ENCODE measurements around the gene RASIP1.
A peak's percentile ranks its signal among the peaks of the same experiment; 100 is the strongest.
"Not testable (repeated sequence)": the region's sequence is repeated elsewhere in the genome, so short reads cannot be mapped to it uniquely, and the experiment has no call there.

The RASIP1 gene

GRCh38 chr19:48685583-48685982, 54.8 kb downstream of the RASIP1 start:
- H3K4me3 ChIP-seq (ENCODE audit: low read depth, low read length), result no peak overlapping the region
- TF ChIP-seq CTCF (IDR thresholded peaks at IDR 0.05; ENCODE audit: insufficient read depth, low read depth, low read length, missing control alignments), result no peak
- no peak for DNase-seq (ENCODE audit: low read depth)

- no peak overlapping the region for H3K4me3 ChIP-seq (ENCODE audit: low read depth, low read length)
Observed at GRCh38 chr19:48683349-48683748, 57.1 kb downstream of the RASIP1 start.

GRCh38 chr19:48681127-48681470, 59.3 kb downstream of the RASIP1 start:
- DNase-seq (ENCODE audit: low read depth), result peak; percentile 49
- H3K4me3 ChIP-seq (ENCODE audit: low read depth, low read length), result no peak overlapping the region

More at GRCh38 chr19:48683349-48683748, 57.1 kb downstream of the RASIP1 start:
- no peak for TF ChIP-seq CTCF (IDR thresholded peaks at IDR 0.05; ENCODE audit: insufficient read depth, low read depth, low read length, missing control alignments)
- no peak for DNase-seq (ENCODE audit: low read depth)

GRCh38 chr19:48680436-48681126, 59.8 kb downstream of the RASIP1 start:
- no peak for TF ChIP-seq CTCF (IDR thresholded peaks at IDR 0.05; ENCODE audit: insufficient read depth, low read depth, low read length, missing control alignments)
- no peak overlapping the region for H3K4me3 ChIP-seq (ENCODE audit: low read depth, low read length)
- DNase-seq (ENCODE audit: low read depth), result no peak

More at GRCh38 chr19:48681127-48681470, 59.3 kb downstream of the RASIP1 start:
- TF ChIP-seq CTCF (IDR thresholded peaks at IDR 0.05; ENCODE audit: insufficient read depth, low read depth, low read length, missing control alignments), result no peak

- not testable (repeated sequence) for H3K4me3 ChIP-seq (ENCODE audit: low read depth, low read length); DNase-seq (ENCODE audit: low read depth)
Observed at GRCh38 chr19:48680006-48680405, 60.4 kb downstream of the RASIP1 start.

GRCh38 chr19:48678201-48678600, 62.2 kb downstream of the RASIP1 start:
- no peak for DNase-seq (ENCODE audit: low read depth)
- no peak for TF ChIP-seq CTCF (IDR thresholded peaks at IDR 0.05; ENCODE audit: insufficient read depth, low read depth, low read length, missing control alignments)
- no peak overlapping the region for H3K4me3 ChIP-seq (ENCODE audit: low read depth, low read length)

- no peak for DNase-seq (ENCODE audit: low read depth)
- TF ChIP-seq CTCF (IDR thresholded peaks at IDR 0.05; ENCODE audit: insufficient read depth, low read depth, low read length, missing control alignments), result no peak
Observed at GRCh38 chr19:48676887-48677286, 63.5 kb downstream of the RASIP1 start.

More at GRCh38 chr19:48676887-48677286, 63.5 kb downstream of the RASIP1 start:
- no peak overlapping the region for H3K4me3 ChIP-seq (ENCODE audit: low read depth, low read length)

All from GM12865 (cell line).